ENCODE data around the gene ASB10.

Gene ASB10

GRCh38 chr7:151187409-151188251, 580 bp upstream of the ASB10 start:
- Mint-ChIP-seq H3K4me3 (no peak overlapping the region), H3K27ac (no peak overlapping the region), H3K4me1 (ENCODE audit: low read depth) (no peaks in the 10 kb centered on the region), H3K9me3 (no peaks in the 10 kb centered on the region), H3K36me3 (ENCODE audit: low read depth) (no peaks in the 10 kb centered on the region), H3K27me3 (ENCODE audit: low read depth) (no peaks in the 10 kb centered on the region)

- no peaks in the 10 kb centered on the region for H3K4me1 Mint-ChIP-seq (ENCODE audit: low read depth)
- H3K9me3 Mint-ChIP-seq: no peaks in the 10 kb centered on the region
- H3K27ac Mint-ChIP-seq: no peak overlapping the region
Measured at GRCh38 chr7:151185762-151186639, 1.0 kb downstream of the ASB10 start.

GRCh38 chr7:151181011-151181431, 6.0 kb downstream of the ASB10 start:
- H3K27ac Mint-ChIP-seq: no peak overlapping the region
- H3K36me3 Mint-ChIP-seq (ENCODE audit: low read depth): no peaks in the 10 kb centered on the region
- H3K4me1 Mint-ChIP-seq (ENCODE audit: low read depth): no peaks in the 10 kb centered on the region
- no peak overlapping the region for H3K4me3 Mint-ChIP-seq
- no peaks in the 10 kb centered on the region for H3K27me3 Mint-ChIP-seq (ENCODE audit: low read depth)
- H3K9me3 Mint-ChIP-seq: no peaks in the 10 kb centered on the region

More at GRCh38 chr7:151185762-151186639, 1.0 kb downstream of the ASB10 start:
- Mint-ChIP-seq H3K4me3 (no peak overlapping the region), H3K27me3 (ENCODE audit: low read depth) (no peaks in the 10 kb centered on the region), H3K36me3 (ENCODE audit: low read depth) (no peaks in the 10 kb centered on the region)

GRCh38 chr7:151179946-151180345, 7.1 kb downstream of the ASB10 start:
- Mint-ChIP-seq H3K4me1 (ENCODE audit: low read depth) (no peaks in the 10 kb centered on the region), H3K36me3 (ENCODE audit: low read depth) (no peaks in the 10 kb centered on the region), H3K27ac (no peak overlapping the region), H3K27me3 (ENCODE audit: low read depth) (peaks cover 5% of the 10 kb centered on the region), H3K9me3 (no peaks in the 10 kb centered on the region), H3K4me3 (no peak overlapping the region)

GRCh38 chr7:151179287-151179860, 7.7 kb downstream of the ASB10 start:
- Mint-ChIP-seq H3K36me3 (ENCODE audit: low read depth) (no peaks in the 10 kb centered on the region), H3K4me3 (no peak overlapping the region), H3K27me3 (ENCODE audit: low read depth) (peaks cover 5% of the 10 kb centered on the region), H3K4me1 (ENCODE audit: low read depth) (no peaks in the 10 kb centered on the region), H3K27ac (no peak overlapping the region), H3K9me3 (no peaks in the 10 kb centered on the region)

- Mint-ChIP-seq H3K27me3 (ENCODE audit: low read depth) (peaks cover 5% of the 10 kb centered on the region), H3K4me1 (ENCODE audit: low read depth) (no peaks in the 10 kb centered on the region), H3K4me3 (no peak overlapping the region), H3K9me3 (no peaks in the 10 kb centered on the region), H3K27ac (no peak overlapping the region), H3K36me3 (ENCODE audit: low read depth) (no peaks in the 10 kb centered on the region)
Measured at GRCh38 chr7:151178831-151179230, 8.2 kb downstream of the ASB10 start.

- Mint-ChIP-seq H3K9me3 (no peaks in the 10 kb centered on the region), H3K27ac (no peak overlapping the region), H3K27me3 (ENCODE audit: low read depth) (peaks cover 9% of the 10 kb centered on the region), H3K4me1 (ENCODE audit: low read depth) (no peaks in the 10 kb centered on the region), H3K4me3 (no peak overlapping the region), H3K36me3 (ENCODE audit: low read depth) (no peaks in the 10 kb centered on the region)
Measured at GRCh38 chr7:151178236-151178635, 8.8 kb downstream of the ASB10 start.

- H3K27me3 Mint-ChIP-seq (ENCODE audit: low read depth): peaks cover 18% of the 10 kb centered on the region
- H3K4me1 Mint-ChIP-seq (ENCODE audit: low read depth): peaks cover 4% of the 10 kb centered on the region
Measured at GRCh38 chr7:151177310-151177709, 9.7 kb downstream of the ASB10 start.

GRCh38 chr7:151176401-151176800, 10.6 kb downstream of the ASB10 start:
- Mint-ChIP-seq H3K36me3 (ENCODE audit: low read depth) (no peaks in the 10 kb centered on the region), H3K27ac (no peak overlapping the region), H3K4me1 (ENCODE audit: low read depth) (peaks cover 5% of the 10 kb centered on the region), H3K27me3 (ENCODE audit: low read depth) (peaks cover 26% of the 10 kb centered on the region), H3K4me3 (no peak overlapping the region), H3K9me3 (no peaks in the 10 kb centered on the region)

More at GRCh38 chr7:151177310-151177709, 9.7 kb downstream of the ASB10 start:
- no peaks in the 10 kb centered on the region for H3K9me3 Mint-ChIP-seq
- no peaks in the 10 kb centered on the region for H3K36me3 Mint-ChIP-seq (ENCODE audit: low read depth)
- no peak overlapping the region for H3K4me3 Mint-ChIP-seq
- no peak overlapping the region for H3K27ac Mint-ChIP-seq

GRCh38 chr7:151175793-151176311, 11.2 kb downstream of the ASB10 start:
- H3K27me3 Mint-ChIP-seq (ENCODE audit: low read depth): peaks cover 31% of the 10 kb centered on the region
- H3K9me3 Mint-ChIP-seq: no peaks in the 10 kb centered on the region

GRCh38 chr7:151175047-151175792, 11.8 kb downstream of the ASB10 start:
- no peaks in the 10 kb centered on the region for H3K9me3 Mint-ChIP-seq
- H3K4me3 Mint-ChIP-seq: no peak overlapping the region
- peaks cover 36% of the 10 kb centered on the region for H3K27me3 Mint-ChIP-seq (ENCODE audit: low read depth)
- H3K27ac Mint-ChIP-seq: no peak overlapping the region
- peaks cover 5% of the 10 kb centered on the region for H3K4me1 Mint-ChIP-seq (ENCODE audit: low read depth)
- H3K36me3 Mint-ChIP-seq (ENCODE audit: low read depth): no peaks in the 10 kb centered on the region

More at GRCh38 chr7:151175793-151176311, 11.2 kb downstream of the ASB10 start:
- Mint-ChIP-seq H3K4me1 (ENCODE audit: low read depth) (peaks cover 5% of the 10 kb centered on the region), H3K36me3 (ENCODE audit: low read depth) (no peaks in the 10 kb centered on the region), H3K27ac (no peak overlapping the region), H3K4me3 (no peak overlapping the region)

GRCh38 chr7:151174246-151175046, 12.6 kb downstream of the ASB10 start:
- peaks cover 44% of the 10 kb centered on the region for H3K27me3 Mint-ChIP-seq (ENCODE audit: low read depth)
- H3K4me1 Mint-ChIP-seq (ENCODE audit: low read depth): peaks cover 5% of the 10 kb centered on the region
- no peak overlapping the region for H3K4me3 Mint-ChIP-seq
- no peaks in the 10 kb centered on the region for H3K36me3 Mint-ChIP-seq (ENCODE audit: low read depth)
- H3K27ac Mint-ChIP-seq: no peak overlapping the region
- no peaks in the 10 kb centered on the region for H3K9me3 Mint-ChIP-seq
